Renal cortex interstitium (tissue), 11 donors: ENCODE measurements around the gene PYGO2. TPM values are rescaled to one million over a fixed set of nuclear protein-coding genes. Genes with fewer than 3 reads are reported as not detected.
A peak's percentile ranks its signal among the peaks of the same experiment; 100 is the strongest.
"Not testable (repeated sequence)": the region's sequence is repeated elsewhere in the genome, so short reads cannot be mapped to it uniquely, and the experiment has no call there.

Source experiments
- DNase-seq, 11 donors: peaks; one replicate each; pipeline ENCODE4 v3.0.0-alpha.2; 2013; ENCODE audit warnings: low read depth in 9 of 11, low spot score in 4 of 11; ENCODE audit errors: extremely low read depth in 1 of 11
- polyA plus RNA-seq, 3 donors: library from polyadenylated mRNA; unstranded; fragments of 120-200 nt; gene quantifications; one replicate each; pipeline ENCODE4 v1.2.1, GENCODE V29; 2013; ENCODE audit not compliant: insufficient read length in 3 of 3

The PYGO2 gene
- polyA plus RNA-seq, 3 donors, result 41.5 to 48.0 (median 43.6) TPM

DNA sequence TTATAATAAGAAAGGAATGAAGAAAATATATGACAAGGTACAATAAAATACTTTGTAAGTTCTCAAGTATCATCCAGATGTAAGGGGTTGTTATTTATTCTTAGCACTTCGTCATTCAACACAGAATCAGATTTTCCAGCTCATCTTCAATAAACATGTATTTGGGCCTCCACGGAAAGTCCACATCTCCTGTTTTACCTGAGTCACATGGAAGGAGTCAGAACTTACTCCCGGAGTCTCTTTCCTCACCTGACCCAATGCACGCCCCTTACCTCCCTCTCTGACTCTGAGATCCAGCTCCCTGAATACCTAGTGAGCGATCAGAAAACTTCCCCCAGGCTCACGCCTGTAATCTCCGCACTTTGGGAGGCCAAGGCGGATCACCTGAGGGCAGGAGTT is 23.6 kb downstream of the PYGO2 start:
- DNase-seq, result no peak

DNA sequence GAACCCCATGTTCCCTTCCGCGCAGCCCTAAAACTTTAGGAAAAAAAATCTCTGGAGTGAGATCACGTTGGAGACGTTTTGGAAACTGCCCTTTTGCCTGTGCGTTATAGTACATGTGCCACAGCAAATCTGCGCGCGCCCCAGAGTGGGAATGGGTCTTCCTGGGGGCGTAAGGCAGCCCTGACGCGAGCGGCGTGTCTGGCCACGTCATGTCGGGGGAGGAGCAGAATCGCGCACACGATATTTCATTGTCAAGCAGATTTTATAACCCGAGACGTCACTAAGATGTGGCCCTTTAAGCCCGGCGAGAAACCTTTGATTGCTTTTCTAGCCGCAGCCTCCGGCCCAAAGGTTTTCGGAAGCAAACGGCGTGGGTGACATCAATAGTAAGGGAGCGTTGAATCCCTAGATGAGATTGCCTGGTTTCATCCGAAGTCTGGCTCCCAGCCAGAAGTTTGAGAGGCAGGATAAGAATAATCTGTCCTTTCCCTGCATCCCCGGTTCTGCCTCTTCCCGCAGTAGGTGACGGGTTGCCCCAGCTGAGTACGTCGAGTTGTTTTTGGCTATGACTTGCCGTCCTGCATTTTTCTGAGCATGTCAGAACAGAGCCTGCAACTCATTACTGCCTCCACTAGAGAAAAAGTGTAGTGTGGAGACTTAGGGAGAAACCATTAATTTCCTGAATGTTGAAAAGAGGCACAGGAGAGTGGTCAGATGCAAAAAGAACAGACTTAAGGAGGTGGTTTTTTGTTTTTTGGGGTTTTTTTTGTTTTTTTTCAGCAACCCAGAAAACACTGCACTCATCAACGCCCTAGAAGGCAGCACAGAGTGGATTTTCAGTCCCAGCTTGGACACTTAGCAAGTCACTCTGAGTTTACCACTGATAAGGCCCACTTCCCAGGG is 24.2 kb downstream of the PYGO2 start:
- peak; percentile 87 to 99 (median 92) for DNase-seq

DNA sequence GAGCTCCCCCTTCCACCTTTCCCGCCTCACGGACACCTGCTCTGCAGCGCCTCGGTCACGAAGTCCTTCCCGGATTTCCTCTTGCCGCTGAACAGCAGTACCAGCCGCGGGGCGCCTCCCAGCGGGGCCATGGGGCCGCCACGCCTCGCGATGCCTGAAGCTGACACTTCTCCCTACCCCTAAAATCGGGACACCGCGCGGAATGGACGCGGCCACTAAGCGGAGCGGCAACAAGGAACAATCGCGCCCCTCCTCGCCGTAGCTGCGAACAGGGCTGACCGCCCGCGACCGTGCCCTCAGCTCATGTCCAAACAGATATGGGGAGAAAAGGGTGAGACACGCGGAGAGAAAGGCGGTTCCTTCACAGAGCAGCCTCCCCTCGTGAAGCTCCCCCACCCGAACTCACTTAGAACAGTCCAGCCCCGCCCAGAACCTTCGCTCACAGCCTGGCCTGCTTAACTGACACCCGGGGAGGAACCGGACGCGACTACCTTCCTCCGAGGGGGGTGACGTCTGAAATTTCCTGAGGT is 25.0 kb downstream of the PYGO2 start, which contains the start of gene PMVK:
TSS of gene PMVK (minus strand) at position 165 of the 530 bp plus-strand sequence. CDS start at position 131, 34 bp downstream.
- peak; percentile 86 to 99 (median 95) for DNase-seq

DNA sequence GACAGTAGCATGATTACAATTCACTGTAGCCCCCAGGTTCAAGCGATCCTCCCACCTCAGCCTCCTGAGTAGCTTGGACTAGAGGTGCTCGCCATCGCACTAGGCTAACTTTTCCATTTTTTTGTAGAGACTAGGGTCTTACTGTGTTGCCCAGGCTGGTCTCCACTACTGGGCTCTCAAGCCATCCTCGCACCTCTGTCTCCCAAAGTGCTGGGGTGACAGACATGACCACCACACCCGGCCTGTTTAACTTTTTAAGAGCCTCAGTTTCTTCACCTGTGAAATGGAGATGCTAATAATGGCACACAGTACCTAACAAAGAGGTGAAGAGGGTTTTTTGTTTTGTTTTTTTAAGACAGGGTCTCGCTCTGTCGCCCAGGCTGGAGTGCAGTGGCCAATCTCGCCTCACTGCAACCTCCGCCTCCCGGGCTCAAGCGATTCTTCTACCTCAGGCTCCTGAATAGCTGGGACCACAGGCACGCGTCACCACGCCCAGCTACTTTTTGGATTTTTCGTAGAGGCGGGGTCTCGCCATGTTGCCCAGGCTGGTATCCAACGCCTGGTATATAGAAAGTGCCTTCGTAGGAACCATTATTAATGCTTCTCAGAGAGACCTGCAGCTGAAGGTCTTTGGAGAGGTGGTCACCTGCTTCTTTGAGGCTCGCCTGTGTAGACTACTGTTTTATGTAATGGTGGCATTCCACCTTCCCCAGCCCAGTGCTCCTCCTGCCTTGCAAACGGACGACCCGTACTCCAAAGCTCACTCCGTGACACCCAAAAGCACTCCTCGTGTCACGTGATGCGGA is 25.6 kb downstream of the PYGO2 start:
- DNase-seq, result no peak

- no peak for DNase-seq
Measured at GRCh38 chr1:154934358-154934948, 27.1 kb downstream of the PYGO2 start.

GRCh38 chr1:154931940-154932487 is 29.6 kb downstream of the PYGO2 start:
- DNase-seq, result no peak

DNA sequence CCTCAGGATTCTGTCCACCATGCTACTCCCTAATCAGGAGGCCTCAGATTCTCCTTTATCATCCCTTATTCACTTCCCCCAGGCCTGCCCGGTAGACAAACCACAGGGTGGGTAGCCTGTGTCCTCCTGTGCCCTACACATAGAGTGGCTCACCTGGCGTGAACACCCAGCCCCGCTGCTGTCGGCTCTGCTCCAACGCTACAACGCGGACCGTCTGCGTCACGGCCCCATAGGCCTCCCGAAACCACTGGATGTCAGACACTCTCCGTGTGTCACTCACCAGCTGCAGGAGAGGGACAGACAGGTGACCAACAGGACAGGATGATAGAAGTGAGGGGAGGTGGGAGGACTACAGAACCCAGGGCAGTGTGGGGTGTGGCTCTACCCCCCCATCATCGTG is 35.4 kb downstream of the PYGO2 start:
- DNase-seq, result no peak

DNA sequence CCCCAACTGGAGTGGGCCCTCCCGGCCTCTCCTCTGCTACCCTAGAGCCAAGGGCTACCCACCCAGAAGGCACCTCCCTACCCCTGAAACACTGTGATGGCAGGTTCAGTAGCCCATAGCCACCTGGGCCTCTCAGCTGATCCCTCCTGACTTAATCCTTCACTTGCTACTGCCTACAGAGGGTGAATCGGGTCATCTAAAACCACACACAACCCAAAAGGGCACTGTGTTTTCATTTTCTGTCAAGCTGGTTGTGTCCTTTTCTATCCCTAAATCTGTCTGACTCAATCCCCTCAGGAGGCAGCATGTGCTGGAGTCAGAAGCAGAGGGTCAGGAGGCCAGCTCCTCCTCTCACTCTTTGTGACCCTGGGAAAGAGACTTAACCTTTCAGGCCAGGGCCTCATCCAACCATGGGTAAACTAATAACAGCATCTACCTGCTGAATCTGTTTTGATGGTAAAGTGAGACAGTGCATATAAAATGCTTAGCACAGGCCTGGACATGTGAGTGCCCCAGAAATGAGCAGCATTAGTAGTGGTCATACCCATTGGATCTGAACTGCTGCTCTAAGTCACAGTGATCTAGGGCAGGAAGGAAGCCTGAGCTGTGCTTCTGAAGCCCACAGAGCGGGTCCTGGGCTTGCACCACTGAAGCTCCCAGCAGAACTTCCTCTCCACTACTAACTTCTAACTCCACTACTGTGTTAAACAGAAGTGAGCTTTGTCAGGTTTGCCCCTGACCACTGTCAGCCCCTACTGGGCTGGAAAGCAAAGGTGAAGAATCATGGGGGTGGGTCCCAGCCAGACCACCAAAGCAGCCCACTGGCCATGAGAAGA is 36.0 kb downstream of the PYGO2 start:
- DNase-seq, result no peak

DNA sequence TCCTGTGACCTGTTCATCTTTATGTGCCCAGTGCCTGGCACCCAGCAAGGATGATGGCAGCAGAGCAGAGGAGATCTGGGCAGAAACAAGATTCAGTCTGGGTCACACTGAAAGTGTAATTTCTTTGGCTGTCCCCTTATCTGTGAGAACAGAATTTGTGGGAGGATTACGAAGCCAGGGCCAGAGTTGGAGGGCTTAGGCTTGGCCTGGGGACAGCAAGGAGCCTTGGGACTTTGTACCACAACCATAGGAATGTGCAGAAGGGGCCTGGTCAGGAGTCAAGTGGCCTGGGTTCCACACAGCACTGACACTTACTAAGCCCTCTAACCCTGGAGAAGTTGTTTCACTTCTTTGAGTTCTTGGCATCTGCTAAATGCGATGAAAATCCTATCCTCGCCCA is 37.9 kb downstream of the PYGO2 start:
- DNase-seq, result no peak

DNA sequence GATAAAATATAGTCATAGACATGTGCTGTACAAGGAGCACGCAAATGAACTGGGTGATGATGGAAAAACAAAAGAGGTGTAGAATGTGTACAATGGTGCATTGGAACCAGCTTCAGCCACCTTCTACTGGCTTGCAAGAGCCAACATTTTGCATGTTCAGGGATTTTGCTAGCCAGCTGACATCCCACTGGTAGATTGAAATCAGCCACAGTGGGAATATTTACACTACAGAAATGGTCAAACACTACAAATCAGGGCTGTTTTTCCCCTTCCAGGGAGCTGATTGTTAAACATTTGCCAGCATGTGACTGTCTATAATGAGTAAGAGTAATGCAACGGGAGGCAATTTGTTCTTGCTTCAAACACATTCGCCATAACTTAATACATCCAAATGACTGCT is 48.3 kb downstream of the PYGO2 start:
- no peak for DNase-seq

DNA sequence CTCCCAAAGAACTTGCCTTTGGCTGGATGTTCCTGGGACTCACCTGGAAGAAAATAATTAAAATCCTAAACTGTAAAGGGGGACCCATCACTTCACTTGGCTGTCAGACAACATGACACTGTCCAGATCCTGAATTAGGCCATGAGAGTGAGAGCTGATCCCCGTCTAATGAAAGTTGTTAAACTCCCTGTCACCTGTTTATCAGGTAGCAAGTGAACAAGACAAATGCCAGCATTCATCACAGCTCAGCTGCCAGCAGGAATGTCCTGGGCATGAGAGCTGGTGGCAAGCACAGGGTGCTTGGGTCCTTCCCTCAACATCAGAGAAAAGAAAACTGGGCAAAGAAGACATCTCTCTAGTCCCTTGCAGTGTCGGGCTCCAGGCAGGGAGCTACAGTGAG is 48.8 kb downstream of the PYGO2 start:
- DNase-seq, result no peak

- no peak for DNase-seq
Measured at GRCh38 chr1:154911691-154912550, 49.7 kb downstream of the PYGO2 start.

- DNase-seq, result no peak
Measured at GRCh38 chr1:154910851-154911250, 50.7 kb downstream of the PYGO2 start.

DNA sequence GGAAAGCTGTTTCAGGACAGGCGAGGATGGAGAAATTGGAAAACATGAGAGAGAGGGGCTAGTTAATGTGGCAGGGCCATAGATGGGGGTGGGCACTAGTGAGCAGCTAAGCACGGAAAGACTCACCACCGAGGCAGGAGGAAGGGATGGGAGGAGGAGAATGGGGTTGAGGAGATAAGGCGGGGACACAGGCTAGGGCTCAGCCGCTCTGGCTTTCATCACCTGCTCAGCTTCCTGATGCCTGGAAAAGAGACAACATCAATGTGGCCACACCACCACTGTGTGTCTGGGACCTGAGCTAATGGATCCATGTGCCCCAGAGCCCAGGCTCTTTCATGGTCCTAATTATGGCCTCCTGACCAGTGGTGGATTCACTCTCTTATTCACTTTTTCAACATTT is 52.6 kb downstream of the PYGO2 start:
- DNase-seq, result no peak

DNA sequence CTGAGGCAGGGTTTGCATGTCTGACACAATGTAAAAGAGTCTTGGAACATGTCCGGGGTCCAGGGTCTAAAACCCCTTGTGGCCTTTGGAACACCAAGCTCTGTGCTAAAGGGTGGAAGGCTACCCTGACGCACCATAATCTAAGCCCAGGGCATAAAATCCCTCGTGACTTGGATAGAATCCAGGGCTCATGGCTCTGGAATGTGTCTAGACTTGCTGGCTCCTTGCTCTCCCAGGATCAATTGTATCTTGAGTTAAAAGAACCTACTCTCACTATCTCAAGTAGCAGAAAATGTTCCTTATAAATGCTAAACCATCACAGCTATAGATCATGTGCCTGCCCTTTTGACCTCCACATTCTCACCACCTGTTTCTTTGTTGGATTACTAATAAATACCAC is 53.5 kb downstream of the PYGO2 start:
- not testable (repeated sequence) for DNase-seq
